ENCODE data around the gene PACC1. TPM values are rescaled to one million over a fixed set of nuclear protein-coding genes. Genes with fewer than 3 reads are reported as not detected.

PACC1 gene
- total RNA-seq, 2 experiments from 2014 or later, result 18.3 to 19.2 TPM

Other genes with a start within 250 kb of the PACC1 start
- 10 to 100 TPM; 42.0 to 42.9 TPM for gene PPP2R5A, start 129.5 kb downstream of the PACC1 start, total RNA-seq
- 10 to 100 TPM; 41.5 to 42.1 TPM for gene NENF, start 18.0 kb upstream of the PACC1 start, total RNA-seq
- gene ATF3, start 193.9 kb upstream of the PACC1 start, total RNA-seq, result 10 to 100 TPM; 38.6 to 38.9 TPM

Measured in activated CD8-positive, alpha-beta memory T cell treated with anti-CD3 and anti-CD28 coated beads for 36 hours (primary cell).